ENCODE measurements around the gene GFRA4.

The GFRA4 gene

GRCh38 chr20:3674447-3674846 lies 11.2 kb upstream of the GFRA4 start:
- no peak for DNase-seq (ENCODE audit: low read depth, low spot score)

DNA sequence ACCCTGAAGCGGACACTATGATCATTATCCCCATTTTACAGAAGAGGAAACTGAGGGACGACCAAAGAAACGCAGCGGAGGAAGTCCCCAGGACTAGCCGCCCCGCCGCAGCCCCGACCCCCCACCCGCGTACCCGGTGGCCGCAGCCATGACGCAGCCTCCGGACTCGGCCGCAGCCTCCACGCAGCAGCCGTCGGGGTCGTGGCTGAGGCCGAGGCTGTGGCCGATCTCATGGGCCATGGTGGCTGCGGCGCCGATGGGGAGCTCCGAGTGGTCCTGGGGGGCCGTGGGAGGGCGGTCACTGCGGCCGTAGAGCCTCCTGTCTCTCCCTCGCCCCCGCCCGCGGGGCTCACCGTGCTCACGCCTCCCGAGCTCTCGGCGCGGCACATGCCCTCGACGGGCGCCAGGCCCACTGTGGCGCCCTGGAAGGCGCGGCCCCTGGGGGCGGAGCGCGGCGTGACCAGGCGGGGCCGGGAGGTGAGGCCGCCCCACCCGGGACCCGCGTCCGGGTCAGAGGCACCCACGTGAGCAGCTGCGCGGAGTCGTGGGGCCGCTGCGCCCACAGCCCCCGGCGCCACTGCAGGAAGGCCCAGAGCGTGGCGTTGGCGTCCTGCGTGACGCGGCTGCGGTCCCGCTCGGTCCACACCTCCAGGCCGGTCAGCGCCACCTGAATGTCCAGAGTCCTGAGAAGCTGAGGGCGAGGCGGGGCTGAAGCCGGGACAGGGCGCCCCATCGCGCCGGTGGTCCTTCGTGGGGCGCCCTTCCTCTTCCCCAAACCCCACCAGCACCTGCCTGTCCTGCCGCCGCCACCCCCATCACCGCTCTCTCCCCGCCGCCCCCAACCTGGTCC lies 10.2 kb upstream of the GFRA4 start:
- DNase-seq (ENCODE audit: low read depth, low spot score): no peak

GRCh38 chr20:3672547-3673171 lies 9.5 kb upstream of the GFRA4 start:
- DNase-seq (ENCODE audit: low read depth, low spot score): no peak

GRCh38 chr20:3671986-3672546 lies 8.9 kb upstream of the GFRA4 start:
- no peak for DNase-seq (ENCODE audit: low read depth, low spot score)

GRCh38 chr20:3670945-3671344 lies 7.7 kb upstream of the GFRA4 start:
- no peak for DNase-seq (ENCODE audit: low read depth, low spot score)

DNA sequence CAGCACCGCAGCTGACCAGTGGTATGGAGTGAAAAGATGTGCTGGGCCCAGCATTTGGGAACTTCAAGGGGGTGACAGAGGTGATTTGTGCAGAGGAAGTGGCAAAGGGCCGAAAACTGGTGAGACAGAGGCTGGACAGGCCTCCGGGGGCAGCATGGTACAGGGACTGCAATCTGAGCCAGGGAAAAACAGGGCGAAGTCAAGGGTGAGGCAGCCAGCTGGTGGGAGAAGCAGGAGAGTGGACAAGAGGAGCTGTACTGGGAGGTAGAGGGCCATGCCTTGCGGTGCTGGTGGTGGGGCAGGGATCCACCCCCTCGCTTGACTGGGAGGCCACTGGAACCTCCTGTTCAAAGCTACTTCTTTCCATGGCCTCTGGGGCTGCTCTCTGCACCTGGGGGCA lies 7.3 kb upstream of the GFRA4 start:
- no peak for DNase-seq (ENCODE audit: low read depth, low spot score)

DNA sequence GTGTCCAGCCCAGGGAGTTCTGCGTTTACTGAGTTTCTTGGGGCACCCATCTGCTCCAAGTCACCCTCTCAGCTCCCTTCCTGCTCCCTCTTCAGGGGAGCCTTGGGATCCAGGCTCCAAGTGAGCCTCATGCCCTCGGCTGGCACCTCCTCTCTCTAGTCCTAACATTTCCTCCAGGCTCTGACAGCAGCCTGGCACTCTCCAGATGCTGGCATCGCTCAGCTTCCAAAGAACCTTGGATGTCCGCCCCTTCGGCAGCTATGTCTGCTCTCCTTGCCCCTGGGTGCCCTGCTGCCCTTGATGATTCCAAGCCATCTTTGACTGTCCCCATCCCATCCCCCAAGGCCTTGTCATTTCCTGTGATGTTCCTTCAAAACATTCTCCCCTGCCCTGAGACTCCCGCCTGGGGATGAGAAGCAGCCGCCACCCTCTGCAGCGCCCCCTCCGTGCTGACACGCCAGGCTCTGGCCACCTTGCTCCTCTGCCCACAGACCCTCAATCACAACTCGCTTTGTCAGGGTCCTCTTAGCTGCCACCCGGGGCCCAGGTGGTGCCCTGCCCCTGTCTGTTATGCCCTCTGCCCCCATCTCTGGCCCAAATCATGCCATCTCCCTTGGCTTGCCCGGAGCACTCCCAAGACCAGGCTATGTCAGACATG lies 6.6 kb upstream of the GFRA4 start:
- no peak for DNase-seq (ENCODE audit: low read depth, low spot score)

DNA sequence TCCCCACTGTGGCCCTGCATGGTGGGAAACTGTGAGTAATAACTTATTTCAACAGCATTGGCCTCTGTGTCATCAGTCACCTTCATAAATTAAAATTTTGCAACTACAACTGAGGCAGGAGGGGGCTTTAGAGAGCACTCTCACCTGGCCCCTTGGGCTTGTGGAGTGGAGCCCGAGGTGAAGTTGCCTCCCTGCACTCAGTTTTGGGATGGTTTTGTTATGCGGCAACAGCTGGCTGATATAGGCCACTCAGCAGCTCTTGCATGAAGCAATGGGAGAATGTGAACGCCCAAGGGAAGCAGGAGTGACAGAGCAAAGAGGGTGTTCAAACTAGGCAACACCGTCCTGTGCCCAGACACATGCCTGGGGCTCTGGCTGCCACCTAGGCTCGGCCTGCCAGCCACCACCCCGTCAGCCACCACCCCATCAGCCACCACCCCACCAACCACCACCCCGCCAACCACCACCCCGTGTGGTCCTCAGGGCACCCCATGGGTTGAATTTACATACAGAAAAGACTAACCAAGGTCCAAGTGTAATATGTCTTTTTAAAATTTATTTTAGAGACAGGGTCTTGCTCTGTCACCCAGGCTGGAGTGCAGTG lies 4.3 kb upstream of the GFRA4 start:
- no peak for DNase-seq (ENCODE audit: low read depth, low spot score)

DNA sequence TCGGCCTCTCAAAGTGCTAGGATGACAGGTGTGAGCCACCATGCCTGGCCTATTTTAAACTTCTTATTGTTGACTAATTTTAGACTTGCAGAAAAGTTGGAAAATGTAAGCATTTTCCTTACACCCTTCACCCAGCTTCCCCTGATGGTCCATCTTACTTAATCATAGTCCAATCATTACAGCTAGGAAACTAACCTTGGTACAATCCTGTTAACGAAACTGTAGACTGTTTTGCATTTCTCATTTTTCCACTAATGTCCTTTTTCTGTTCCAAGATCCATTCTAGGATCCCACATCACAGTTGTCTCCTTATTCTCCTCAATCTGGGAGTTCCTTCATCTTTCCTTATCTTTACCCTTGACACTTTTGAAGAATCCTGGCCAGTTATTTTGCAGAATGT lies 659 bp upstream of the GFRA4 start:
- DNase-seq (ENCODE audit: low read depth, low spot score): no peak

DNA sequence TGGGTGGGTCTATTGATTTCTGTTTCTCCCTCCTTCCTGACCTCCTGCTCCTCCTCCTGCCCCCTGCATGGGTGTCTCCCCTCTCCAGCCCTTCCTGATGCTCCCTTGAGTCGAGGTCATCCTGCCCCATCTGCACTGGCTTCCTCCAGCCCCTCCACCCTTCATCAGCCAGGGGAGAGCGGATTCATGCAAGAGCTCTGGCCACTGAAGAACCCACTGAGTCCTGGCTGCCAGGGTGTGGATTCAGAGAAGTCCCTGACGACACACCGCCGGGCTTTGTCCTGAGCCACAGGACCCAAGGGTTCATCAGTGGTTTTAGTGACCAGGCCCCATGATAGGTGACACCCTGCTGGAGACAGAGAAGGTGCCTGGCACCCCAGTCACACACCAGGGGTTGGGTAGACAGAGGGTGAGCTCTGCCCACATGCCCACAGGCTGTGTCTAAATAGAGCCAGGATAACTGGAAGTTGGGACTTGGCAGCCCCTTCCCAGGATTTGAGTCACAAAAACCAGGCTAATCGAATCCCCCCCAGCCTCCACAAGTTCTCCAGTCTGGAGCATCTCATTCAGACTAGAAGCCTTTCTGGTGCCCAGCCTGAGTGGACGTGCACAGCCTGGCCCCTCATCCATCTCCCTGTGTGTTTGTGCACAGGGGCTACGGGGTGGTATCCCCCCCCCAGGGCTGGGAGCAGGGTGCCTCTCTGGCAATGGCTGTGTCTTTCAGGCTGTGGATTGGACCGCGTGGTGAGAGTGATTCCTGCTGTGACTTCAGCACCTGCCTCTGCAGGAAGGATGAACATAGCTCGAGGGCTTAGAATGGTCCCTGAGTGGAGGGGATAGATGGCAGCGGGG lies 1.2 kb downstream of the GFRA4 start:
- no peak for DNase-seq (ENCODE audit: low read depth, low spot score)

- no peak for DNase-seq (ENCODE audit: low read depth, low spot score)
Observed at GRCh38 chr20:3661060-3661813, 2.0 kb downstream of the GFRA4 start.

DNA sequence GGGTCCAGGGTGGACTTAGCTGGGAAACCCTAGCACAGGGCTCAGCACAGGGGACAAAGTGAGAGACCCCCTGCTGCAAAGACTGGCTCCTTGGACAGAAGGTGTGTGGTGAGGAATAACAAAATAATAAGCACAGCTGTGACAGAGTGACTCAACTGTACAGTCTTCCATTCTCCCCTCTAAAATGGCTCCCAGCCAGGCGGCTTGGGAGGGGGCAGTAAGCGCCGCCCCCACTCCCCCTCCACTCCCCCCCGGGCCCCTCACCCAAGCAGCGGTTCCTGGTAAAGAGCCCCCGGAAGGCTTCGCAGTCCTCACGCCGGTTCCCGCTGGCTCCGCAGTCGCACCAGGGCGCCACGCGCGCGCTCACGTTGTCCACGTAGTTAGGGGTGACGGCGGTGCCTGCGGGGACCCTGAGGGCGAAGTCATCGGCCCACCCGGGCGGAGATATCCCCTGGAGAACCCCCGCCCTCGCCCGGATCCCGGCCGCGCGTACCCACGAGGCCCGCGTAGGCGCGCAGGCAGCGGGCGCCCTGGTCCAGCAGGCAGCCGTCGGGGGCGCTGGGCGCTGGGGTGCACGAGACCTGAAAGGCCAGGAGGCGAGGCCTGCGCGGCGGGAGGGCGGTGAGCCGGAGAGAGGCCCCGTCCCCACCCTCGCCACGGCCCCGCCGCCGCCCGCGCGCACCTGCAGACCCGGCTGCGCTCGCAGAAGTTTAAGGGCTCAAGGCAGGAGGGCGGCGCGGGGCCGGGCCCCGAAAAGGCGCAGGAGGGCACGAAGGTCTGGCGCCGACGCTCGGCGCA lies 2.7 kb downstream of the GFRA4 start:
- no peak for DNase-seq (ENCODE audit: low read depth, low spot score)

GRCh38 chr20:3659492-3660261 lies 3.5 kb downstream of the GFRA4 start:
- DNase-seq (ENCODE audit: low read depth, low spot score): no peak

DNA sequence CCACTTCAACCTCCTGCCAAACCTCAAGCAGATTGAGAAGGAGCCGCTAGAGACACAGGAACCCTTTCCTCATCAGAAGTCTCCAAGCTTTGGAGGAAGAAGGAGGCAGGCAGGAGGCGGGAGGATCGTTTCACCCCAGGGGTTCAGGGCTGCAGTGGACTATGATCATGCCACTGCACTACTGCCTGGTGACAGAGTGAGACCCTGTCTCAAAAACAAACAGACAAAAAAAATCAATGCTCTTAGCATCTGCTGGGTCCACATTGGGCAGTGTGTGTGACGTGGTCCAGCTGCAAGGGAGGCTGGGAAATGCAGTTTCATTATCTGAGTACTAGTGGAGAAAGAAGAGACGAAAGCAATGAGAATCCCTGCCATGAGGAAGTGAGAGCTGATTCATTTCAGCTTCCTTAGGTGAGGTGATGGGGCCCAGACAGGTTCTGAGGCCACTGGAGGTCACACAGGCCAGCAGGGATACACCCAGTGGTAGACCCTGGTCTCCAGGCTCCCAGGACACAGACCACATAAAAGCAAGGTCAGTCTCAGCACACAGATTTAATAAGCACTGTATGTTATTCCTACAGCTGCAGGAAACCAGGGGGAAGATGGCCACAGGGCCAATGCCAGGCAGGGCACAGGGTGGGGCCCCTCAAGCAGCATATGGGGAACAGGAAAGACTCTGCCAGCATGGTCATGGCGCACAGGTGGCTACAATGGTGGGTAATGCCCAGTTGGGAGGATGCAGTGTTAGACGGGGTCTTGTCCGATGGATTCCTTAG lies 4.3 kb downstream of the GFRA4 start:
- no peak for DNase-seq (ENCODE audit: low read depth, low spot score)

GRCh38 chr20:3658019-3658715 lies 5.0 kb downstream of the GFRA4 start:
- DNase-seq (ENCODE audit: low read depth, low spot score): no peak

DNA sequence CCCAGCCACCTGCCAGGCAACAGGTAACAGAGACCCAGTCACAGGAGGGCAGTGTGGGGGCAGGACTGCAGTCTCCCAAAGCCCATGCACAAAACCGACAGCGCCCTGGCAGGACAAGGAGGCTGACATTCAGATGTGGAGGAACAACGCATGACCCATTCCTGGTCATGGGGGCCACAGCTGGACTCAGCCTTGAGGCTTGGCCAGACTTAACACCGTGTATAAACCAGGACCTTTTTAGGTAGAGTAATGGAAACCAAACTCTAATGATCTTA lies 8.1 kb downstream of the GFRA4 start:
- no peak for DNase-seq (ENCODE audit: low read depth, low spot score)

- DNase-seq (ENCODE audit: low read depth, low spot score): no peak
Observed at GRCh38 chr20:3654326-3655130, 8.7 kb downstream of the GFRA4 start.
